ENCODE results near the gene BRMS1L. TPM values are rescaled to one million over a fixed set of nuclear protein-coding genes. Genes with fewer than 3 reads are reported as not detected.

Gene BRMS1L
- total and polyA plus RNA-seq, 2 donors (not counting 3 experiments of a cell fraction or from before 2014, with no cell fraction given), result 4.0 to 7.7 TPM

DNA sequence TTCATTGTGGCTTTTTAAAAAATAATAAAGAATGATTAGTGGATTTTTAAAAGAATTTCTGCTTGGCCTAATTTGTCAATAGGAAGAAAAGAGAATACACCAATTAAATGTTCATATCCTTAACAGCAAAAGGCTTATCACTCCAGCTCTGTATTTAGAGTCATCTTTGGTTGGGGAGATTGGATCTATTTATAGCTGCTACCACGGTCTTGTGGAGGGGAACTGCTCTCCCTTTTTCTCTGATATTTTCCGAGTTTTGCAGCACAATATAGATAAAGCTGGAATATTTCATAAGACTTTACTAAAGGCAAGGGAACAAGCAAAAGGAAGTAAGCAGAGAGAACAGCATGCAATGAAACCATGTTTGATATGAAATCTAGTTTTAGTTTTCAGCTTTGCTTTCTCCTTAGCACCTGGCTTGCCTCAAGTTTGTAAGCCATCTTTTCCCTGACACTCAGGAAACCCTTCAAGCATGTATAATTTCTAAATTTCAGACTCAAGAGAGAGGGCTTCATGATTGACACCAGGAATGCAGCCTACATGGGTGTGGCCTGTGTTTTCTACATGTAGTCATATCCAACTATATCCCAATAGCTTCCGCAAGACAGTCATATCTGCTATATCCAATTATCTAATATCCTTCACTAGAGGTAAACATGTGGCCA is 35.2 kb downstream of the BRMS1L start:
- DNase-seq (ENCODE audit: low read depth, low spot score) (no peak), FAIRE-seq (no peak)
- Histone ChIP-seq H3K9ac (replicated peaks; ENCODE audit: extremely low read depth, insufficient read depth, low read length) (no peak overlapping the region), H2AFZ (ENCODE audit: low read depth, low read length) (no peak overlapping the region), H3K79me2 (ENCODE audit: control insufficient read depth, insufficient read depth, low read length) (no peaks in the 10 kb centered on the region), H3K27ac (ENCODE audit: insufficient read depth, low read depth, low read length) (no peak overlapping the region), H3K9me3 (replicated peaks; ENCODE audit: control insufficient read depth, insufficient read depth, low read length) (no peaks in the 10 kb centered on the region), H3K4me3 (replicated peaks in 1 of 3; ENCODE audit: insufficient read depth in 1 of 3, low read depth in 1 of 3, low read length in 3 of 3) (no peak overlapping the region), H4K20me1 (replicated peaks; ENCODE audit: control insufficient read depth, extremely low read depth, insufficient read depth, low read length) (no peaks in the 10 kb centered on the region), H3K36me3 (ENCODE audit: control insufficient read depth in 2 of 2, extremely low read depth in 1 of 2, insufficient read depth in 2 of 2, low read length in 2 of 2) (peaks cover 0 to 3% of the 10 kb centered on the region in 2 experiments), H3K9me1 (replicated peaks; ENCODE audit: control insufficient read depth, extremely low read depth, insufficient read depth, low read length) (no peaks in the 10 kb centered on the region), H3K27me3 (ENCODE audit: control insufficient read depth in 2 of 2, insufficient read depth in 2 of 2, low read length in 2 of 2) (no peaks in the 10 kb centered on the region), H3K4me2 (ENCODE audit: insufficient read depth, low read length) (no peak overlapping the region), H3K4me1 (ENCODE audit: control insufficient read depth, extremely low read depth, insufficient read depth, low read length) (no peaks in the 10 kb centered on the region)
- dilution Hi-C loops (cut with MboI; ENCODE audit: extremely low pct_ligation_motif_present, low sequenced_read_pairs) (no loop called here), intact Hi-C loops (cut with micrococcal nuclease) (no loop called here)
- ChIA-PET CTCF (no interaction called here), POLR2A (no interaction called here)
- no TSS peak for BruUV-seq (replicated peaks)
- no peak for TF ChIP-seq POLR2AphosphoS5 (IDR thresholded peaks at IDR 0.05; ENCODE audit: insufficient read depth, low read depth, low read length)
- no peak for TF ChIP-seq JUN (IDR thresholded peaks at IDR 0.05; ENCODE audit: borderline replicate concordance, insufficient read depth, insufficient read length, low read depth)
- TF ChIP-seq MYC (IDR thresholded peaks at IDR 0.05; ENCODE audit: low read depth, low read length), result no peak
- no peak for TF ChIP-seq POLR2A (IDR thresholded peaks at IDR 0.05; ENCODE audit: low read depth, low read length)
- no peak for TF ChIP-seq EZH2 (IDR thresholded peaks at IDR 0.05; ENCODE audit: borderline replicate concordance, low read depth, low read length, severe bottlenecking)
- TF ChIP-seq, protein P1, sequence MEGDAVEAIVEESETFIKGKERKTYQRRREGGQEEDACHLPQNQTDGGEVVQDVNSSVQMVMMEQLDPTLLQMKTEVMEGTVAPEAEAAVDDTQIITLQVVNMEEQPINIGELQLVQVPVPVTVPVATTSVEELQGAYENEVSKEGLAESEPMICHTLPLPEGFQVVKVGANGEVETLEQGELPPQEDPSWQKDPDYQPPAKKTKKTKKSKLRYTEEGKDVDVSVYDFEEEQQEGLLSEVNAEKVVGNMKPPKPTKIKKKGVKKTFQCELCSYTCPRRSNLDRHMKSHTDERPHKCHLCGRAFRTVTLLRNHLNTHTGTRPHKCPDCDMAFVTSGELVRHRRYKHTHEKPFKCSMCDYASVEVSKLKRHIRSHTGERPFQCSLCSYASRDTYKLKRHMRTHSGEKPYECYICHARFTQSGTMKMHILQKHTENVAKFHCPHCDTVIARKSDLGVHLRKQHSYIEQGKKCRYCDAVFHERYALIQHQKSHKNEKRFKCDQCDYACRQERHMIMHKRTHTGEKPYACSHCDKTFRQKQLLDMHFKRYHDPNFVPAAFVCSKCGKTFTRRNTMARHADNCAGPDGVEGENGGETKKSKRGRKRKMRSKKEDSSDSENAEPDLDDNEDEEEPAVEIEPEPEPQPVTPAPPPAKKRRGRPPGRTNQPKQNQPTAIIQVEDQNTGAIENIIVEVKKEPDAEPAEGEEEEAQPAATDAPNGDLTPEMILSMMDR (IDR thresholded peaks at IDR 0.05; ENCODE audit: extremely low read depth in 1 of 2, insufficient read depth in 1 of 2, low read depth in 1 of 2, low read length in 2 of 2), result no peak
- TF ChIP-seq GATA2 (IDR thresholded peaks at IDR 0.05; ENCODE audit: insufficient read depth, insufficient read length, low read depth, low read length), result no peak
- no peak for TF ChIP-seq FOS (IDR thresholded peaks at IDR 0.05; ENCODE audit: borderline replicate concordance, insufficient read depth, low read length)
- TF ChIP-seq, protein P2, sequence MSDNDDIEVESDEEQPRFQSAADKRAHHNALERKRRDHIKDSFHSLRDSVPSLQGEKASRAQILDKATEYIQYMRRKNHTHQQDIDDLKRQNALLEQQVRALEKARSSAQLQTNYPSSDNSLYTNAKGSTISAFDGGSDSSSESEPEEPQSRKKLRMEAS (IDR thresholded peaks at IDR 0.05; ENCODE audit: insufficient read depth, insufficient read length), result no peak

Measured in endothelial cell of umbilical vein (primary cell).